ENCODE results near the gene DBF4B. TPM values are rescaled to one million over a fixed set of nuclear protein-coding genes. Genes with fewer than 3 reads are reported as not detected.

The DBF4B gene
- total and polyA plus RNA-seq, 2 of the 13 experiments (the other 11 are each of a cell fraction or from before 2014, with no cell fraction given): 11.7 to 13.2 TPM

- WGBS (ENCODE audit: low lambda C conversion rate): 30% methylated on average over 13 of the region's 13 CpGs
- Histone ChIP-seq H3K4me2 (ENCODE audit: low read depth, low read length) (no peak overlapping the region), H4K20me1 (ENCODE audit: insufficient read depth, low read length) (no peaks in the 10 kb centered on the region), H3K4me3 (replicated peaks in 1 of 3; ENCODE audit: insufficient read depth in 1 of 3, low read depth in 2 of 3, low read length in 3 of 3) (no peak overlapping the region), H3K4me1 (ENCODE audit: insufficient read depth, low read length) (peaks cover 18% of the 10 kb centered on the region), H3K79me2 (ENCODE audit: insufficient read depth, low read length) (no peaks in the 10 kb centered on the region), H3K27ac (ENCODE audit: extremely low read length, insufficient read depth, low read length) (no peak overlapping the region), H3K27me3 (ENCODE audit: control insufficient read depth in 1 of 2, insufficient read depth in 2 of 2, low read length in 2 of 2) (peaks cover 21 to 56% of the 10 kb centered on the region in 2 experiments), H3K9ac (ENCODE audit: insufficient read depth, low read depth, low read length) (no peak overlapping the region), H2AFZ (ENCODE audit: low read length) (no peak overlapping the region), H3K36me3 (replicated peaks in 1 of 2; ENCODE audit: control insufficient read depth in 1 of 2, insufficient read depth in 2 of 2, low read length in 2 of 2) (no peaks in the 10 kb centered on the region), H3K9me3 (ENCODE audit: low read length) (no peaks in the 10 kb centered on the region)
- FAIRE-seq: no peak
- intact Hi-C loops (cut with micrococcal nuclease; ENCODE audit: unreplicated experiment) (no loop called here), in situ Hi-C loops (cut with HindIII; ENCODE audit: extremely low pct_ligation_motif_present, low pct_unique_long_range_greater_than_20kb) (no loop called here)
- no TSS peak for BruUV-seq (replicated peaks)
- ATAC-seq: no peak
- POLR2A ChIA-PET: no interaction called here
- CTCF ChIA-PET (ENCODE audit: low intra/inter-chr PET ratio, low total read pairs): no interaction called here
- DNase-seq (ENCODE audit: low spot score): no peak
- TF ChIP-seq KAT8 (CRISPR knock-in tag; IDR thresholded peaks at IDR 0.05) (no peak), ZNF780A (CRISPR knock-in tag; IDR thresholded peaks at IDR 0.05) (no peak), KDM1A (CRISPR knock-in tag; IDR thresholded peaks at IDR 0.05) (no peak), DMTF1 (CRISPR knock-in tag; IDR thresholded peaks at IDR 0.05) (no peak), SMYD3 (CRISPR knock-in tag; IDR thresholded peaks at IDR 0.05) (no peak), SP1 (IDR thresholded peaks at IDR 0.05) (no peak), SP1 (CRISPR knock-in tag; IDR thresholded peaks at IDR 0.05) (no peak), ZBTB7A (CRISPR knock-in tag; IDR thresholded peaks at IDR 0.05) (no peak), ZNF350 (CRISPR knock-in tag; IDR thresholded peaks at IDR 0.05; ENCODE audit: borderline replicate concordance, low read depth) (no peak), XRCC5 (optimal IDR thresholded peaks at IDR 0.05; ENCODE audit: low read length) (no peak), TAF1 (CRISPR knock-in tag; IDR thresholded peaks at IDR 0.05) (no peak), HNF4A (CRISPR knock-in tag; IDR thresholded peaks at IDR 0.05) (no peak), RARA (CRISPR knock-in tag; IDR thresholded peaks at IDR 0.05) (no peak)
- TF ChIP-seq, protein P1, sequence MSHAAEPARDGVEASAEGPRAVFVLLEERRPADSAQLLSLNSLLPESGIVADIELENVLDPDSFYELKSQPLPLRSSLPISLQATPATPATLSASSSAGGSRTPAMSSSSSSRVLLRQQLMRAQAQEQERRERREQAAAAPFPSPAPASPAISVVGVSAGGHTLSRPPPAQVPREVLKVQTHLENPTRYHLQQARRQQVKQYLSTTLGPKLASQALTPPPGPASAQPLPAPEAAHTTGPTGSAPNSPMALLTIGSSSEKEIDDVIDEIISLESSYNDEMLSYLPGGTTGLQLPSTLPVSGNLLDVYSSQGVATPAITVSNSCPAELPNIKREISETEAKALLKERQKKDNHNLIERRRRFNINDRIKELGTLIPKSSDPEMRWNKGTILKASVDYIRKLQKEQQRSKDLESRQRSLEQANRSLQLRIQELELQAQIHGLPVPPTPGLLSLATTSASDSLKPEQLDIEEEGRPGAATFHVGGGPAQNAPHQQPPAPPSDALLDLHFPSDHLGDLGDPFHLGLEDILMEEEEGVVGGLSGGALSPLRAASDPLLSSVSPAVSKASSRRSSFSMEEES (CRISPR knock-in tag; IDR thresholded peaks at IDR 0.05): no peak
- TF ChIP-seq, protein P2, sequence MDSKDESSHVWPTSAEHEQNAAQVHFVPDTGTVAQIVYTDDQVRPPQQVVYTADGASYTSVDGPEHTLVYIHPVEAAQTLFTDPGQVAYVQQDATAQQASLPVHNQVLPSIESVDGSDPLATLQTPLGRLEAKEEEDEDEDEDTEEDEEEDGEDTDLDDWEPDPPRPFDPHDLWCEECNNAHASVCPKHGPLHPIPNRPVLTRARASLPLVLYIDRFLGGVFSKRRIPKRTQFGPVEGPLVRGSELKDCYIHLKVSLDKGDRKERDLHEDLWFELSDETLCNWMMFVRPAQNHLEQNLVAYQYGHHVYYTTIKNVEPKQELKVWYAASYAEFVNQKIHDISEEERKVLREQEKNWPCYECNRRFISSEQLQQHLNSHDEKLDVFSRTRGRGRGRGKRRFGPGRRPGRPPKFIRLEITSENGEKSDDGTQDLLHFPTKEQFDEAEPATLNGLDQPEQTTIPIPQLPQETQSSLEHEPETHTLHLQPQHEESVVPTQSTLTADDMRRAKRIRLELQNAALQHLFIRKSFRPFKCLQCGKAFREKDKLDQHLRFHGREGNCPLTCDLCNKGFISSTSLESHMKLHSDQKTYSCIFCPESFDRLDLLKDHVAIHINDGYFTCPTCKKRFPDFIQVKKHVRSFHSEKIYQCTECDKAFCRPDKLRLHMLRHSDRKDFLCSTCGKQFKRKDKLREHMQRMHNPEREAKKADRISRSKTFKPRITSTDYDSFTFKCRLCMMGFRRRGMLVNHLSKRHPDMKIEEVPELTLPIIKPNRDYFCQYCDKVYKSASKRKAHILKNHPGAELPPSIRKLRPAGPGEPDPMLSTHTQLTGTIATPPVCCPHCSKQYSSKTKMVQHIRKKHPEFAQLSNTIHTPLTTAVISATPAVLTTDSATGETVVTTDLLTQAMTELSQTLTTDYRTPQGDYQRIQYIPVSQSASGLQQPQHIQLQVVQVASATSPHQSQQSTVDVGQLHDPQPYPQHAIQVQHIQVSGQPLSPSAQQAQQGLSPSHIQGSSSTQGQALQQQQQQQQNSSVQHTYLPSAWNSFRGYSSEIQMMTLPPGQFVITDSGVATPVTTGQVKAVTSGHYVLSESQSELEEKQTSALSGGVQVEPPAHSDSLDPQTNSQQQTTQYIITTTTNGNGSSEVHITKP (CRISPR knock-in tag; IDR thresholded peaks at IDR 0.05; ENCODE audit: low read depth): no peak
- TF ChIP-seq, protein P3, sequence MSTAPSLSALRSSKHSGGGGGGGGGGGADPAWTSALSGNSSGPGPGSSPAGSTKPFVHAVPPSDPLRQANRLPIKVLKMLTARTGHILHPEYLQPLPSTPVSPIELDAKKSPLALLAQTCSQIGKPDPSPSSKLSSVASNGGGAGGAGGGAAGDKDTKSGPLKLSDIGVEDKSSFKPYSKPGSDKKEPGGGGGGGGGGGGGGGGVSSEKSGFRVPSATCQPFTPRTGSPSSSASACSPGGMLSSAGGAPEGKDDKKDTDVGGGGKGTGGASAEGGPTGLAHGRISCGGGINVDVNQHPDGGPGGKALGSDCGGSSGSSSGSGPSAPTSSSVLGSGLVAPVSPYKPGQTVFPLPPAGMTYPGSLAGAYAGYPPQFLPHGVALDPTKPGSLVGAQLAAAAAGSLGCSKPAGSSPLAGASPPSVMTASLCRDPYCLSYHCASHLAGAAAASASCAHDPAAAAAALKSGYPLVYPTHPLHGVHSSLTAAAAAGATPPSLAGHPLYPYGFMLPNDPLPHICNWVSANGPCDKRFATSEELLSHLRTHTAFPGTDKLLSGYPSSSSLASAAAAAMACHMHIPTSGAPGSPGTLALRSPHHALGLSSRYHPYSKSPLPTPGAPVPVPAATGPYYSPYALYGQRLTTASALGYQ (CRISPR knock-in tag; IDR thresholded peaks at IDR 0.05): no peak
Observed at GRCh38 chr17:44760474-44761308, 52.2 kb downstream of the DBF4B start.

Measured in HepG2 (cell line).